OCI-LY3 (cell line): ENCODE results near the gene BNC2.

Source experiments
- EZH2phosphoT487 ChIP-seq: fragments of 200-600 bp; shearing (Covaris generic); IDR thresholded peaks from 2 replicates; pipeline ENCODE4 v1.6.1; 2018; ENCODE audit warnings: antibody characterized with exemption, mixed run types, low read depth
- TF ChIP-seq, protein P1 (sequence below): fragments of 200-600, 300-600 bp; sonication (generic); IDR thresholded peaks from 2 replicates; pipeline ENCODE4 v1.5.1; 2014; ENCODE audit warnings: antibody characterized with exemption, low read length, low read depth

DNA sequence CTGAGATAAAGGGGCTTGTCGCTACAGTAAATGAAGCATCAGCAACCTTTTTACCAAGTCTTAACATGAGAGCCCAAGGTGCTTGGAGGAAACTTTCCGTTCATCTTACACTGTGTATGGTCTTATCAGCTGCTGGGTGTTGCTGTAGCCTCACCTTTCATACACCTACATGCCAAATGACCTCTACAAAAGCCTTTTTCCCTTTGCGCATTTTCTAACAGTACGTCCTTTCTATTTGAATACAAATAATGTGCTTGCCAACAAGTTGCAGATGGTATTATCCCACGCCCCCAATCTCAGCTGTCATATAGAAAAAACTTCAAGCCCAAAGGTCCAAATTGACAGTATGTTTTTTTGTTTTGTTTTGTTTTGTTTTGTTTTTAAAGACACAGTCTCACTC lies 96.9 kb downstream of the BNC2 start:
- TF ChIP-seq, protein P1, sequence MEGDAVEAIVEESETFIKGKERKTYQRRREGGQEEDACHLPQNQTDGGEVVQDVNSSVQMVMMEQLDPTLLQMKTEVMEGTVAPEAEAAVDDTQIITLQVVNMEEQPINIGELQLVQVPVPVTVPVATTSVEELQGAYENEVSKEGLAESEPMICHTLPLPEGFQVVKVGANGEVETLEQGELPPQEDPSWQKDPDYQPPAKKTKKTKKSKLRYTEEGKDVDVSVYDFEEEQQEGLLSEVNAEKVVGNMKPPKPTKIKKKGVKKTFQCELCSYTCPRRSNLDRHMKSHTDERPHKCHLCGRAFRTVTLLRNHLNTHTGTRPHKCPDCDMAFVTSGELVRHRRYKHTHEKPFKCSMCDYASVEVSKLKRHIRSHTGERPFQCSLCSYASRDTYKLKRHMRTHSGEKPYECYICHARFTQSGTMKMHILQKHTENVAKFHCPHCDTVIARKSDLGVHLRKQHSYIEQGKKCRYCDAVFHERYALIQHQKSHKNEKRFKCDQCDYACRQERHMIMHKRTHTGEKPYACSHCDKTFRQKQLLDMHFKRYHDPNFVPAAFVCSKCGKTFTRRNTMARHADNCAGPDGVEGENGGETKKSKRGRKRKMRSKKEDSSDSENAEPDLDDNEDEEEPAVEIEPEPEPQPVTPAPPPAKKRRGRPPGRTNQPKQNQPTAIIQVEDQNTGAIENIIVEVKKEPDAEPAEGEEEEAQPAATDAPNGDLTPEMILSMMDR: no peak
- TF ChIP-seq EZH2phosphoT487: no peak
